Coronary artery (tissue), 2 donors: ENCODE results near the gene CCT7.

Source experiments
- DNase-seq: peaks from one replicate; pipeline ENCODE4 v3.0.0-alpha.2; 2017; ENCODE audit warnings: low spot score
- H3K27ac ChIP-seq, 2 donors: fragments of 200-600 bp; sonication (generic); one replicate each; pipeline ENCODE4 v1.5.1; 2016 to 2019
- H3K4me3 ChIP-seq: fragments of 200-600 bp; sonication (generic); 2 replicates; pipeline ENCODE4 v1.5.1; 2016; ENCODE audit warnings: mild to moderate bottlenecking, moderate library complexity
- CTCF ChIP-seq: fragments of 200-600 bp; sonication (generic); IDR thresholded peaks from one replicate; pipeline ENCODE4 v1.5.1; 2019; ENCODE audit warnings: antibody characterized with exemption

CCT7 gene

GRCh38 chr2:73249636-73250035, 15.5 kb downstream of the CCT7 start:
- Histone ChIP-seq H3K4me3 (no peak overlapping the region), H3K27ac (no peak overlapping the region)
- no peak for TF ChIP-seq CTCF
- DNase-seq, result no peak

GRCh38 chr2:73250872-73251846, 17.1 kb downstream of the CCT7 start:
- Histone ChIP-seq H3K4me3 (no peak overlapping the region), H3K27ac (no peak overlapping the region)
- DNase-seq, result no peak
- no peak for TF ChIP-seq CTCF

- no peak for TF ChIP-seq CTCF
Measured at GRCh38 chr2:73252238-73253027, 18.3 kb downstream of the CCT7 start.

GRCh38 chr2:73253400-73253799, 19.3 kb downstream of the CCT7 start:
- no peak for DNase-seq
- Histone ChIP-seq H3K27ac (no peak overlapping the region), H3K4me3 (no peak overlapping the region)
- TF ChIP-seq CTCF, result no peak

More at GRCh38 chr2:73252238-73253027, 18.3 kb downstream of the CCT7 start:
- Histone ChIP-seq H3K4me3 (no peak overlapping the region), H3K27ac (no peak overlapping the region)
- DNase-seq, result no peak

- no peak overlapping the region for H3K27ac ChIP-seq
- no peak overlapping the region for H3K4me3 ChIP-seq
- TF ChIP-seq CTCF, result no peak
- no peak for DNase-seq
Measured at GRCh38 chr2:73253901-73254300, 19.8 kb downstream of the CCT7 start.

GRCh38 chr2:73254343-73255006, 20.4 kb downstream of the CCT7 start:
- DNase-seq, result no peak
- Histone ChIP-seq H3K27ac (no peak overlapping the region), H3K4me3 (no peak overlapping the region)
- no peak for TF ChIP-seq CTCF
